GM12878 (cell line): Measurements from ENCODE around the gene GSTT4.
"Not testable (repeated sequence)": the region's sequence is repeated elsewhere in the genome, so short reads cannot be mapped to it uniquely, and the experiment has no call there.

ENCODE experiments used
- MAX ChIP-seq: IDR thresholded peaks from 2 replicates; pipeline ENCODE4 v1.6.1; 2012; ENCODE audit warnings: low read depth, low read length, improper control_type of control experiment
- NBN ChIP-seq: fragments of 450-650 bp; IDR thresholded peaks from 2 replicates; pipeline ENCODE4 v1.6.1; 2016
- POLR2AphosphoS5 ChIP-seq: IDR thresholded peaks from 2 replicates; pipeline ENCODE4 v1.6.1; 2011; ENCODE audit warnings: mild to moderate bottlenecking, low read length, inconsistent platforms
- USF2 ChIP-seq: IDR thresholded peaks from 2 replicates; pipeline ENCODE4 v1.6.1; 2011; ENCODE audit warnings: low read depth, low read length, improper control_type of control experiment, borderline replicate concordance

GRCh38 chr22:23971927-23972326, 33.3 kb downstream of the GSTT4 start:
- not testable (repeated sequence) for TF ChIP-seq POLR2AphosphoS5, NBN, USF2, MAX
